ENCODE data around the gene C6. TPM values are rescaled to one million over a fixed set of nuclear protein-coding genes. Genes with fewer than 3 reads are reported as not detected.
"Not testable (repeated sequence)": the region's sequence is repeated elsewhere in the genome, so short reads cannot be mapped to it uniquely, and the experiment has no call there.

Gene C6
- total RNA-seq, 1 donor from 2014 or later = 89.5 TPM

DNA sequence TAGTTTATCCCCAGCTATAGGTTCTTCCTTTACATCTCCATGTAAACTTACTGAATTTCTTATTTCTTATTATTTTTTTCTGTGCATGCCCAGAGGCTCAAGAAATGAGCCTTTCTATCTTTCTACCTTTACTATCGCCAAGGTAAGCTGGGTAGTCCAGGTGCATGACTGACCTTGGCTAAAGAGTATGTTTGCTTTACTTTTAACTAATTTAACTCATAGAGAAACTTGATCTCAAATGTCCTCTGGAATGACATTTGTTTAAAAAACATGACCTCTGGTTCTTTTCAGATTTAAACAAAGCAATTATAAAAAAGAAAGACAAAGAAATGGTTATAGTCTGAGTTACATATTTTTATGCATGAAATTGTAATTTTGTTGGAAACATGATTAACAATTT lies 397 bp downstream of the C6 start:
- peak overlapping the region; percentile 60 for H3K27ac ChIP-seq (replicated peaks)
- intact Hi-C loops (cut with micrococcal nuclease) = no loop called here
- TF ChIP-seq, protein P1, sequence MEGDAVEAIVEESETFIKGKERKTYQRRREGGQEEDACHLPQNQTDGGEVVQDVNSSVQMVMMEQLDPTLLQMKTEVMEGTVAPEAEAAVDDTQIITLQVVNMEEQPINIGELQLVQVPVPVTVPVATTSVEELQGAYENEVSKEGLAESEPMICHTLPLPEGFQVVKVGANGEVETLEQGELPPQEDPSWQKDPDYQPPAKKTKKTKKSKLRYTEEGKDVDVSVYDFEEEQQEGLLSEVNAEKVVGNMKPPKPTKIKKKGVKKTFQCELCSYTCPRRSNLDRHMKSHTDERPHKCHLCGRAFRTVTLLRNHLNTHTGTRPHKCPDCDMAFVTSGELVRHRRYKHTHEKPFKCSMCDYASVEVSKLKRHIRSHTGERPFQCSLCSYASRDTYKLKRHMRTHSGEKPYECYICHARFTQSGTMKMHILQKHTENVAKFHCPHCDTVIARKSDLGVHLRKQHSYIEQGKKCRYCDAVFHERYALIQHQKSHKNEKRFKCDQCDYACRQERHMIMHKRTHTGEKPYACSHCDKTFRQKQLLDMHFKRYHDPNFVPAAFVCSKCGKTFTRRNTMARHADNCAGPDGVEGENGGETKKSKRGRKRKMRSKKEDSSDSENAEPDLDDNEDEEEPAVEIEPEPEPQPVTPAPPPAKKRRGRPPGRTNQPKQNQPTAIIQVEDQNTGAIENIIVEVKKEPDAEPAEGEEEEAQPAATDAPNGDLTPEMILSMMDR (IDR thresholded peaks at IDR 0.05; ENCODE audit: borderline replicate concordance) = no peak
- peak overlapping the region; percentile 52 for H3K4me3 ChIP-seq
- no peaks in the 10 kb centered on the region for H3K27me3 ChIP-seq (ENCODE audit: low read depth)
- H3K9me3 ChIP-seq (replicated peaks) = peaks cover 5% of the 10 kb centered on the region
- DNase-seq = no peak
- no peaks in the 10 kb centered on the region for H3K4me1 ChIP-seq
- no peaks in the 10 kb centered on the region for H3K36me3 ChIP-seq

DNA sequence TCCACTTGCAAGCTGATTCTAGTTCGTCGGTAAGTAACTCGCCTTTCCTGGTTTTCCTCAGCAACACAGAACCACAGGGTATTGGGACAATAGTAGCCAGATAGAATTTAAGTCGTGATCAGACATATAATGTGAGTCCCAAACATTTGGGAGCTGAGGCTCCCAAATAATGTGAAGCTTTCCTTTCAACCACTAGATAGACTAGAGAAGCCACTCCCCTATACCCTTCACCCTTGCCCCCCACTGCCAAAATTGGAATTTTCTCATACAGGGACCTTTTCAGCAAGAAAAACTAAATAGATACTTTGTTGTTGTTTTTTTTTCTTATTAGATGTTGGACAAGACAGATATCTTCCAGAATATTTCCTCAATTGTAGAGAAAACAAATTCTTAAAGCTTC lies 1.9 kb downstream of the C6 start:
- H3K36me3 ChIP-seq = no peaks in the 10 kb centered on the region
- peaks cover 5% of the 10 kb centered on the region for H3K9me3 ChIP-seq (replicated peaks)
- no peaks in the 10 kb centered on the region for H3K4me1 ChIP-seq
- no peak overlapping the region for H3K27ac ChIP-seq (replicated peaks)
- DNase-seq = no peak
- peak overlapping the region; percentile 52 for H3K4me3 ChIP-seq
- TF ChIP-seq, protein P1 (IDR thresholded peaks at IDR 0.05; ENCODE audit: borderline replicate concordance) = no peak
- intact Hi-C loops (cut with micrococcal nuclease) = no loop called here
- H3K27me3 ChIP-seq (ENCODE audit: low read depth) = no peaks in the 10 kb centered on the region

DNA sequence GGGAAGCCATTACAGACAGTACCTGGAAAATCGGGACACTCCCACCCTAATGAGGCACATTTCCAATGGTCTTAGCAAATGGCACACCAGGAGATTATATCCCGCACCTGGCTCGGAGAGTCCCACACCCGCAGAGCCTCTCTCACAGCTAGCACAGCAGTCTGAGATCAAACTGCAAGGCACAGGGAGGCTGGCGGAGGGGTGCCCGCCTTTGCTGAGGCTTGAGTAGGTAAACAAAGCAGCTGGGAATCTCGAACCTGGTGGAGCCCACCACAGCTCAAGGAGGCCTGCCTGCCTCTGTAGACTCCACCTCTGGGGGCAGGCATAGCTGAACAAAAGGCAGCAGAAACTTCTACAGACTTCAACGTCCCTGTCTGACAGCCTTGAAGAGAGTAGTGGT lies 7.9 kb downstream of the C6 start:
- peaks cover 16% of the 10 kb centered on the region for H3K9me3 ChIP-seq (replicated peaks)
- DNase-seq; H3K4me3 ChIP-seq; H3K4me1 ChIP-seq; H3K27ac ChIP-seq (replicated peaks); H3K27me3 ChIP-seq (ENCODE audit: low read depth); intact Hi-C loops (cut with micrococcal nuclease); H3K36me3 ChIP-seq: not testable (repeated sequence)

DNA sequence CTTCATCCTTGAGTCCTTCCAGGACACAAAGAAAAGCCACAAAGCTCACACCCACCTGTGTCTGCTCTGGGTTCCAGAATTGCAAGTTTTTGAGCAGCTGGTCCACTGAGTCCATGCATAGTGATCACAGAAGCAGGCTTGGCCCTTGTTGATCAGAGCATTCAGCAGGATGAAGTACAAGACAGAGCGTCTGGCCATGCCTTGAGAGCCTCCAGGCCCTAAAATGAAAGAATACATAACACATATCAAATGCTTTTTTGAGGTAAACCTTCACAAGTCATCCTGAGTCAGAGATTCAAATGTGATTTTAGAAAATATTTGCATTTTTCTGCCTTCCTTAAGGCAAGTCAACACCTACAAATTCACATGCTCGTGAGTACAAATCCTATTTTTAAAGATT lies 10.3 kb downstream of the C6 start:
- Histone ChIP-seq H3K27ac (replicated peaks) (no peak overlapping the region), H3K4me3 (no peak overlapping the region), H3K27me3 (ENCODE audit: low read depth) (no peaks in the 10 kb centered on the region), H3K36me3 (no peaks in the 10 kb centered on the region), H3K9me3 (replicated peaks) (peaks cover 11% of the 10 kb centered on the region), H3K4me1 (peaks cover 20% of the 10 kb centered on the region)
- no peak for DNase-seq
- intact Hi-C loops (cut with micrococcal nuclease) = no loop called here
- TF ChIP-seq, protein P1 (IDR thresholded peaks at IDR 0.05; ENCODE audit: borderline replicate concordance) = no peak

DNA sequence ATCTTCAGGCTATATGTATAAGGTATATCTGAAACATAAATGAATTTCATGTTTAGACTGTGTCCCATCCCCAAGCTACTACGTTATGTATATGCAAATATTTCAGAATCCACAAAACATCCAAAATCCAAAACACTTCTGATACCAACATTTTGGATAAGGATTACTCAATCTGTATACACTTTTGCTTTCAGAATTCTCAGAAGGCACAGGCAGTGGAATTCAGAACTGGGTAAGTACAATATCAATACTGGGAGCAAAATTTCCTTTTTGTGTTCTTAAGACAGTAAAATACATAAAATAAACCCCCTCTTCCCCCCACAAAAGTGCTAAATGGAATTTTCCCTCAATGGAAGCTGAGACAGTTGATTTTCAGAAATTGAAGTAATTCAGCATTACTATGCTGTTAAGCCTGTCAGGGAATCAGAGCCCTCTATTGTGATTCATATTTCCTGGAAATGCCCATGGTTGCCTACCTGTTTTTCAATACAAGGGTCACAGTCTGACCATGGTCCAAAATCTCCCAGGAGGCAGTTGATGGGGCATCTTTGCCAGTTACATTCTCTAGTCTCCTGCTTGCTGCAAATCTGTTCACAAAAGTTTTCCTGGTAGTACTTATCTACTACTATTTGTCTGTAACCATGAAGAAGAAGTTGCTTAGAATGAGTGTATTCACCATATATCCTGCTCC lies 12.1 kb downstream of the C6 start:
- intact Hi-C loops (cut with micrococcal nuclease) = no loop called here
- no peak for DNase-seq
- no peaks in the 10 kb centered on the region for H3K27me3 ChIP-seq (ENCODE audit: low read depth)
- H3K27ac ChIP-seq (replicated peaks) = peak overlapping the region; percentile 21
- H3K4me1 ChIP-seq = peaks cover 20% of the 10 kb centered on the region
- no peak overlapping the region for H3K4me3 ChIP-seq
- peaks cover 11% of the 10 kb centered on the region for H3K9me3 ChIP-seq (replicated peaks)
- TF ChIP-seq, protein P1 (IDR thresholded peaks at IDR 0.05; ENCODE audit: borderline replicate concordance) = no peak
- no peaks in the 10 kb centered on the region for H3K36me3 ChIP-seq

DNA sequence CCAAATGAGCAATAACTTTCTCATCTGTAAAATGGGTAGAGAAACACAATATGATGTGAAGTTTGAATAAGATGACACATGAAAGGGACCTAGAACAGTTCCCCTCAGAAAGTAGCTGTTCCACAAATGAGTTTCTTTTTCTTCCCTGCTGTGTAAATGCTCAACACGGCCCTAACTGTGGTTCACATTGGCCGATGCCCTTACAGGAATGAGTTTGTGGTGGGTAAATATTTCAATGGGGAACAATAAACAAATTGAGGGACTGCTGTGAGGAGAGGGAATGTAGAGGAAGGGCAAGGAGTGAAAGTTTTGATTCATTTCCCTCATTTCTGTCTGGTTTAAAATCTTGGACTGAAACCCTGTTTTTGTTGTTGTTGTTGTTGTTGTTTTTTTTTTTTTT lies 12.8 kb downstream of the C6 start:
- Histone ChIP-seq H3K27me3 (ENCODE audit: low read depth) (no peaks in the 10 kb centered on the region), H3K4me3 (no peak overlapping the region), H3K36me3 (no peaks in the 10 kb centered on the region), H3K9me3 (replicated peaks) (peaks cover 8% of the 10 kb centered on the region), H3K27ac (replicated peaks) (peak overlapping the region; percentile 76), H3K4me1 (peaks cover 20% of the 10 kb centered on the region)
- intact Hi-C loops (cut with micrococcal nuclease) = no loop called here
- TF ChIP-seq, protein P1 (IDR thresholded peaks at IDR 0.05; ENCODE audit: borderline replicate concordance) = no peak
- no peak for DNase-seq
